Measurements from ENCODE around the gene FGGY.

The FGGY gene

GRCh38 chr1:59333626-59334277, 36.9 kb downstream of the FGGY start:
- peaks cover 0 to 2% (median 0%) of the 10 kb centered on the region in 5 experiments for H3K9me3 ChIP-seq (ENCODE audit: control extremely low read depth in 1 of 5, control insufficient read depth in 4 of 5, insufficient read depth in 2 of 5, low read depth in 1 of 5, low read length in 4 of 5)
- 100% methylated on average over 2 of the region's 3 CpGs for WGBS (ENCODE audit: insufficient coverage)
- no peaks in the 10 kb centered on the region for H3K27me3 ChIP-seq (replicated peaks in 2 of 5; ENCODE audit: control insufficient read depth in 4 of 5, insufficient read depth in 5 of 5, low read length in 4 of 5)
- CTCF ChIA-PET, result no interaction called here
- H3K36me3 ChIP-seq (ENCODE audit: control insufficient read depth in 4 of 4, insufficient read depth in 4 of 4, low read length in 3 of 4), result peaks cover 0 to 3% (median 0%) of the 10 kb centered on the region in 4 experiments
- H3K27ac ChIP-seq (ENCODE audit: insufficient read depth in 1 of 2, low read depth in 1 of 2, low read length in 2 of 2, poor library complexity in 1 of 2, severe bottlenecking in 2 of 2), result no peak overlapping the region
- POLR2A ChIA-PET, result no interaction called here
- H3K4me1 ChIP-seq (ENCODE audit: control extremely low read depth in 1 of 4, control insufficient read depth in 4 of 4, insufficient read depth in 4 of 4, low read length in 3 of 4), result peaks cover 0 to 10% (median 6%) of the 10 kb centered on the region in 4 experiments
- H3K4me3 ChIP-seq (ENCODE audit: control insufficient read depth in 1 of 7, extremely low read depth in 1 of 7, insufficient read depth in 4 of 7, low read depth in 2 of 7, low read length in 6 of 7), result no peak overlapping the region
- peak in 2 of 3 donors; percentile 10 to 12 for DNase-seq

GRCh38 chr1:59340411-59341307, 43.8 kb downstream of the FGGY start:
- peaks cover 0 to 3% (median 0%) of the 10 kb centered on the region in 4 experiments for H3K4me1 ChIP-seq (ENCODE audit: control extremely low read depth in 1 of 4, control insufficient read depth in 4 of 4, insufficient read depth in 4 of 4, low read length in 3 of 4)
- H3K27ac ChIP-seq (ENCODE audit: insufficient read depth in 1 of 2, low read depth in 1 of 2, low read length in 2 of 2, poor library complexity in 1 of 2, severe bottlenecking in 2 of 2), result no peak overlapping the region
- WGBS (ENCODE audit: insufficient coverage), result 100% methylated on average over 3 of the region's 5 CpGs
- DNase-seq, result no peak
- no peaks in the 10 kb centered on the region for H3K9me3 ChIP-seq (ENCODE audit: control extremely low read depth in 1 of 5, control insufficient read depth in 4 of 5, insufficient read depth in 2 of 5, low read depth in 1 of 5, low read length in 4 of 5)
- H3K4me3 ChIP-seq (ENCODE audit: control insufficient read depth in 1 of 7, extremely low read depth in 1 of 7, insufficient read depth in 4 of 7, low read depth in 2 of 7, low read length in 6 of 7), result no peak overlapping the region
- ChIA-PET POLR2A (no interaction called here), CTCF (no interaction called here)
- H3K36me3 ChIP-seq (ENCODE audit: control insufficient read depth in 4 of 4, insufficient read depth in 4 of 4, low read length in 3 of 4), result peaks cover 0 to 3% (median 0%) of the 10 kb centered on the region in 4 experiments
- no peaks in the 10 kb centered on the region for H3K27me3 ChIP-seq (replicated peaks in 2 of 5; ENCODE audit: control insufficient read depth in 4 of 5, insufficient read depth in 5 of 5, low read length in 4 of 5)

GRCh38 chr1:59342801-59343575, 46.1 kb downstream of the FGGY start:
- H3K4me1 ChIP-seq (ENCODE audit: control extremely low read depth in 1 of 4, control insufficient read depth in 4 of 4, insufficient read depth in 4 of 4, low read length in 3 of 4), result peaks cover 0 to 3% (median 0%) of the 10 kb centered on the region in 4 experiments
- no peak for DNase-seq
- no peak overlapping the region for H3K4me3 ChIP-seq (ENCODE audit: control insufficient read depth in 1 of 7, extremely low read depth in 1 of 7, insufficient read depth in 4 of 7, low read depth in 2 of 7, low read length in 6 of 7)
- peaks cover 0 to 2% (median 0%) of the 10 kb centered on the region in 4 experiments for H3K36me3 ChIP-seq (ENCODE audit: control insufficient read depth in 4 of 4, insufficient read depth in 4 of 4, low read length in 3 of 4)
- WGBS (ENCODE audit: insufficient coverage), result 88% methylated on average over 1 of the region's 3 CpGs
- H3K9me3 ChIP-seq (ENCODE audit: control extremely low read depth in 1 of 5, control insufficient read depth in 4 of 5, insufficient read depth in 2 of 5, low read depth in 1 of 5, low read length in 4 of 5), result no peaks in the 10 kb centered on the region
- POLR2A ChIA-PET, result no interaction called here
- CTCF ChIA-PET, result interaction anchor here (0.7 to 1.0 kb wide), 2 partner anchors 8 to 192 kb away, joined by 3 read pairs; no protein-coding TSS in a partner anchor
- no peaks in the 10 kb centered on the region for H3K27me3 ChIP-seq (replicated peaks in 2 of 5; ENCODE audit: control insufficient read depth in 4 of 5, insufficient read depth in 5 of 5, low read length in 4 of 5)
- no peak overlapping the region for H3K27ac ChIP-seq (ENCODE audit: insufficient read depth in 1 of 2, low read depth in 1 of 2, low read length in 2 of 2, poor library complexity in 1 of 2, severe bottlenecking in 2 of 2)

- ChIA-PET CTCF (interaction anchor here (0.7 to 1.0 kb wide), 2 partner anchors 9 to 192 kb away, joined by 3 read pairs; no protein-coding TSS in a partner anchor), POLR2A (no interaction called here)
- Histone ChIP-seq H3K27ac (ENCODE audit: insufficient read depth in 1 of 2, low read depth in 1 of 2, low read length in 2 of 2, poor library complexity in 1 of 2, severe bottlenecking in 2 of 2) (no peak overlapping the region), H3K27me3 (replicated peaks in 2 of 5; ENCODE audit: control insufficient read depth in 4 of 5, insufficient read depth in 5 of 5, low read length in 4 of 5) (no peaks in the 10 kb centered on the region), H3K36me3 (ENCODE audit: control insufficient read depth in 4 of 4, insufficient read depth in 4 of 4, low read length in 3 of 4) (peaks cover 0 to 2% (median 0%) of the 10 kb centered on the region in 4 experiments), H3K9me3 (ENCODE audit: control extremely low read depth in 1 of 5, control insufficient read depth in 4 of 5, insufficient read depth in 2 of 5, low read depth in 1 of 5, low read length in 4 of 5) (no peaks in the 10 kb centered on the region), H3K4me1 (ENCODE audit: control extremely low read depth in 1 of 4, control insufficient read depth in 4 of 4, insufficient read depth in 4 of 4, low read length in 3 of 4) (peaks cover 0 to 3% (median 0%) of the 10 kb centered on the region in 4 experiments), H3K4me3 (ENCODE audit: control insufficient read depth in 1 of 7, extremely low read depth in 1 of 7, insufficient read depth in 4 of 7, low read depth in 2 of 7, low read length in 6 of 7) (no peak overlapping the region)
- no CpG with 5 or more reads among the region's 1 CpG for WGBS (ENCODE audit: insufficient coverage)
- no peak for DNase-seq
Measured at GRCh38 chr1:59343576-59343840, 46.6 kb downstream of the FGGY start.

GRCh38 chr1:59345221-59345620, 48.3 kb downstream of the FGGY start:
- Histone ChIP-seq H3K27ac (ENCODE audit: insufficient read depth in 1 of 2, low read depth in 1 of 2, low read length in 2 of 2, poor library complexity in 1 of 2, severe bottlenecking in 2 of 2) (no peak overlapping the region), H3K4me1 (ENCODE audit: control extremely low read depth in 1 of 4, control insufficient read depth in 4 of 4, insufficient read depth in 4 of 4, low read length in 3 of 4) (peaks cover 0 to 3% (median 0%) of the 10 kb centered on the region in 4 experiments), H3K4me3 (ENCODE audit: control insufficient read depth in 1 of 7, extremely low read depth in 1 of 7, insufficient read depth in 4 of 7, low read depth in 2 of 7, low read length in 6 of 7) (no peak overlapping the region), H3K9me3 (ENCODE audit: control extremely low read depth in 1 of 5, control insufficient read depth in 4 of 5, insufficient read depth in 2 of 5, low read depth in 1 of 5, low read length in 4 of 5) (no peaks in the 10 kb centered on the region), H3K27me3 (replicated peaks in 2 of 5; ENCODE audit: control insufficient read depth in 4 of 5, insufficient read depth in 5 of 5, low read length in 4 of 5) (no peaks in the 10 kb centered on the region), H3K36me3 (ENCODE audit: control insufficient read depth in 4 of 4, insufficient read depth in 4 of 4, low read length in 3 of 4) (peaks cover 0 to 2% (median 0%) of the 10 kb centered on the region in 4 experiments)
- WGBS (ENCODE audit: insufficient coverage), result no CpG with 5 or more reads among the region's 1 CpG
- ChIA-PET POLR2A (no interaction called here), CTCF (no interaction called here)
- peak in 2 of 3 donors; percentile 5 to 12 for DNase-seq

- no CpG with 5 or more reads among the region's 3 CpGs for WGBS (ENCODE audit: insufficient coverage)
- Histone ChIP-seq H3K36me3 (ENCODE audit: control insufficient read depth in 4 of 4, insufficient read depth in 4 of 4, low read length in 3 of 4) (peaks cover 0 to 2% (median 0%) of the 10 kb centered on the region in 4 experiments), H3K4me3 (ENCODE audit: control insufficient read depth in 1 of 7, extremely low read depth in 1 of 7, insufficient read depth in 4 of 7, low read depth in 2 of 7, low read length in 6 of 7) (no peak overlapping the region), H3K4me1 (ENCODE audit: control extremely low read depth in 1 of 4, control insufficient read depth in 4 of 4, insufficient read depth in 4 of 4, low read length in 3 of 4) (peaks cover 0 to 3% (median 0%) of the 10 kb centered on the region in 4 experiments), H3K27ac (ENCODE audit: insufficient read depth in 1 of 2, low read depth in 1 of 2, low read length in 2 of 2, poor library complexity in 1 of 2, severe bottlenecking in 2 of 2) (no peak overlapping the region), H3K9me3 (ENCODE audit: control extremely low read depth in 1 of 5, control insufficient read depth in 4 of 5, insufficient read depth in 2 of 5, low read depth in 1 of 5, low read length in 4 of 5) (no peaks in the 10 kb centered on the region), H3K27me3 (replicated peaks in 2 of 5; ENCODE audit: control insufficient read depth in 4 of 5, insufficient read depth in 5 of 5, low read length in 4 of 5) (no peaks in the 10 kb centered on the region)
- DNase-seq, result no peak
- ChIA-PET POLR2A (no interaction called here), CTCF (no interaction called here)
Measured at GRCh38 chr1:59346429-59346828, 49.5 kb downstream of the FGGY start.
